ENCODE measurements around the gene TRAPPC8. TPM values are rescaled to one million over a fixed set of nuclear protein-coding genes. Genes with fewer than 3 reads are reported as not detected.

TRAPPC8 gene
- total RNA-seq, 4 donors from 2014 or later = 51.5 to 69.9 (median 55.0) TPM

DNA sequence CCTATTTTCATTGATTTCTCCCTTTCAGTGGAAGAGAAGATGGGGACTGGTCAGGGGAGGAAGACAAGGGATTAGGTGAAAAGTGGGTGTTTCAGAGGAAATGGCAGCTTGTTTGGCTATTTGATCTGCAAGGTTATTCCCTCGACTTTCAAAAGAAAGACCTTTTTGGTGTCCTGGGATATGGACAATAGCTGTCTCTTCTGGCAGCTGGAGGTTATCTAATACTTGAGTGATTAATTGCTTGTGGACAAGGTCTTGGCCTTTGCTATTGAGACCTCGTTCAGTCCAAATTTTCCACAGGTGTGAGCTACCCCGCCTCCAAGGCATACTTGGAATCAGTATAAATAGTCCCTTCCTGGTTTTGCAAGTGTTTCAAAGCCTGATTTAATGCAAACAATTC, 33.3 kb upstream of the TRAPPC8 start:
- no peaks in the 10 kb centered on the region for H3K27me3 ChIP-seq
- H3K4me1 ChIP-seq = no peaks in the 10 kb centered on the region
- peaks cover 7 to 31% of the 10 kb centered on the region in 2 donors for H3K9me3 ChIP-seq
- TF ChIP-seq POLR2AphosphoS5 (IDR thresholded peaks at IDR 0.05) (no peak), CTCF (IDR thresholded peaks at IDR 0.05) (no peak), POLR2A (IDR thresholded peaks at IDR 0.05) (no peak), EP300 (IDR thresholded peaks at IDR 0.05; ENCODE audit: low read depth) (no peak)
- H3K4me3 ChIP-seq = no peak overlapping the region
- no peaks in the 10 kb centered on the region for H3K36me3 ChIP-seq
- WGBS, 2 donors (ENCODE audit: low coverage in 1 of 2) = 40 to 72% methylated on average over 2 to 3 of the region's 3 CpGs
- DNase-seq = no peak
- H3K27ac ChIP-seq = no peak overlapping the region
- intact Hi-C loops (cut with DNase I; ENCODE audit: low total_unique reads) (loop anchor here (10.0 kb wide), 2 partner anchors 241 to 401 kb away; no protein-coding TSS in a partner anchor), in situ Hi-C loops (cut with MboI; ENCODE audit: low pct_ligation_motif_present in 1 of 4, low pct_unique_long_range_greater_than_20kb in 1 of 4, low sequenced_read_pairs in 3 of 4) (loop anchor here in 1 of 4 donors (10.0 kb wide), 1 partner anchor 241 kb away; no protein-coding TSS in a partner anchor)

DNA sequence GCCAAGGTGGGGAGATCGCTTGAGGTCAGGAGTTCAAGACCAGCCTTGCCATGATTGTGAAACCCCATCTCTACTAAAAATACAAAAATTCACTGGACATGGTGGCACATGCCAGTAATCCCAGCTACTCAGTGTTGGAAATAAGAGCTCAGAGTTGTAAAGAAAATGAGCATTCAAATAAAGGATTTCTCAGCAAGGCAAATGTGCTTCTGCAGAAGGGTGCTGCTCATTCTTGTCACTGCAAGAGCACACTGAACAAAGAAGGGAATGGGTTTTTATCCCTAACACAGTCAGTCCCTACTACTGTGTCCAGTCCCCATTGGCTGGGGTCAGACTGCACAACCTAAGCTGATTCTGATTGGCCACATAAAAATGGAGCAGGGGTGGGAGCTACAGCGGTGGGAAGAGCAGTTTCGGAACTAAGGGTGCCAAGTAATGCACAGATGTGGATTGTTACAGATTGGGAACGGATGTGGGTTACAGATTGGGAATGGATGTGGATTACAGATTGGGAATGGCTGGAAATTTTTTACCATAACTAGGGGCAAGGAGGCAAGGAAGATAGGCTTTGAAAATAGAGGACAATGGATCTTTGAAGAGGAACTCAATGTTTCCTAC, 31.1 kb upstream of the TRAPPC8 start:
- intact Hi-C loops (cut with DNase I; ENCODE audit: low total_unique reads) (loop anchor here (10.0 kb wide), 2 partner anchors 239 to 399 kb away; no protein-coding TSS in a partner anchor), in situ Hi-C loops (cut with MboI; ENCODE audit: low pct_ligation_motif_present in 1 of 4, low pct_unique_long_range_greater_than_20kb in 1 of 4, low sequenced_read_pairs in 3 of 4) (loop anchor here in 3 of 4 donors (10.0 to 25.0 kb wide), 3 partner anchors 237 to 412 kb away; no protein-coding TSS in a partner anchor)
- WGBS, 2 donors (ENCODE audit: low coverage in 1 of 2) = 95 to 100% methylated on average over 3 to 4 of the region's 4 CpGs

DNA sequence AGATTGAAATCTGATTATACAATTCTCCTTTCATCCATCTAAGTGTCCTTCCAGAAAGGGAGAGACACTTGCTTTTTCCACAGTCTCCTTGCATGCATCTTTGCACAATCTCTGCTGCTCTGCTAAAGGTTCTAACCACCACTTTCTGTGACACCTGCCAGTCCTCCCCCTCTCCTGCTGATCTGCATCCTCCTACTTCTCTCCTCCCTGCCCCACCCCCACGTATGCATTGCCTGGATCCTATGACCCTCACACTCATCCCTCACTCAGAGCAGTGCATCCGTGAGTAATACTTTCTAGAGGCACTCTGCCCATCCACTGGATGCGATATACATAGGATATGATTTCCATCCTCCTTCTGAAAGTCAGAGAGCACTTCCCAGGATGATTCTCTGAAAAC, 27.7 kb upstream of the TRAPPC8 start:
- no peak for DNase-seq
- H3K27me3 ChIP-seq = no peaks in the 10 kb centered on the region
- H3K27ac ChIP-seq = no peak overlapping the region
- no peaks in the 10 kb centered on the region for H3K36me3 ChIP-seq
- WGBS, 2 donors (ENCODE audit: low coverage in 1 of 2) = 53 to 67% methylated on average over 3 of the region's 3 CpGs
- H3K9me3 ChIP-seq = peaks cover 7 to 21% of the 10 kb centered on the region in 2 donors
- TF ChIP-seq EP300 (IDR thresholded peaks at IDR 0.05; ENCODE audit: low read depth) (no peak), POLR2A (IDR thresholded peaks at IDR 0.05) (no peak), CTCF (IDR thresholded peaks at IDR 0.05) (no peak), POLR2AphosphoS5 (IDR thresholded peaks at IDR 0.05) (no peak)
- intact Hi-C loops (cut with DNase I; ENCODE audit: low total_unique reads) (loop anchor here (10.0 kb wide), 2 partner anchors 236 to 396 kb away; no protein-coding TSS in a partner anchor), in situ Hi-C loops (cut with MboI; ENCODE audit: low pct_ligation_motif_present in 1 of 4, low pct_unique_long_range_greater_than_20kb in 1 of 4, low sequenced_read_pairs in 3 of 4) (loop anchor here in 3 of 4 donors (10.0 to 25.0 kb wide), 3 partner anchors 233 to 408 kb away; no protein-coding TSS in a partner anchor)
- no peaks in the 10 kb centered on the region for H3K4me1 ChIP-seq
- no peak overlapping the region for H3K4me3 ChIP-seq

More for the DNA sequence above, 31.1 kb upstream of the TRAPPC8 start:
- Histone ChIP-seq H3K27me3 (no peaks in the 10 kb centered on the region), H3K4me3 (no peak overlapping the region), H3K9me3 (peaks cover 7 to 31% of the 10 kb centered on the region in 2 donors), H3K27ac (no peak overlapping the region), H3K36me3 (no peaks in the 10 kb centered on the region), H3K4me1 (no peaks in the 10 kb centered on the region)
- no peak for DNase-seq
- TF ChIP-seq POLR2A (IDR thresholded peaks at IDR 0.05) = no peak

DNA sequence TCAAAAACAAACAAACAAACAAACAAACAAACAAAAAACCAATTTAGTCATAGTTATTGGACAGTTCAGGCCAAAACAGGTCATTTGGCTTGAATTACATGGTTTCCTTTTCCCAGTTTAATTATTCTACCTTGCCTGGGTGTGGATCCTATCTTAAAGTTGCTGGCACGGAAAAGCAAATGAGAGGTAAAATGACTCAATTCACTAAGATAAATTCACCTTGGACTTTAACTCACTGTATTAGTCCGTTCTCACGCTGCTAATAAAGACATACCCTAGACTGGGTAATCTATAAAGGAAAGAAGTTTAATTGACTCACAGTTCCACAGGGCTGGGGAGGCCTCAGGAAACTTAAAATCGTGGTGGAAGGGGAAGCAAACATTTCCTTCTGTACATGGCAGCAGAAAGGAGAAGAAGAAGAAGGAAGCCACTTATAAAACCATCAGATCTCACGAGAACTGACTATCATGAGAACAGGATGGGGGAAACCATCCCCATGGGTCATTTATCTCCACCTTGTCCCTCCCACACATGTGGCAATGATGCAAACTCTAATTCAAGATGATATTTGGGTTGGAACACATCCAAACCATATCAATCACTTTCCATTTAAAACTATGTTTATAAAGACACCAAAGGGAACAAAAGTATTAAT, 22.5 kb upstream of the TRAPPC8 start:
- no peak overlapping the region for H3K27ac ChIP-seq
- 58 to 68% methylated on average over 4 to 5 of the region's 5 CpGs for WGBS, 2 donors (ENCODE audit: low coverage in 1 of 2)
- no peak overlapping the region for H3K4me3 ChIP-seq
- no peaks in the 10 kb centered on the region for H3K9me3 ChIP-seq
- TF ChIP-seq EP300 (IDR thresholded peaks at IDR 0.05; ENCODE audit: low read depth) (no peak), CTCF (IDR thresholded peaks at IDR 0.05) (no peak), POLR2AphosphoS5 (IDR thresholded peaks at IDR 0.05) (no peak), POLR2A (IDR thresholded peaks at IDR 0.05) (no peak)
- in situ Hi-C loops (cut with MboI; ENCODE audit: low pct_ligation_motif_present in 1 of 4, low pct_unique_long_range_greater_than_20kb in 1 of 4, low sequenced_read_pairs in 3 of 4) = loop anchor here in 3 of 4 donors (25.0 kb wide), 2 partner anchors 228 to 403 kb away; no protein-coding TSS in a partner anchor
- no peaks in the 10 kb centered on the region for H3K27me3 ChIP-seq
- intact Hi-C loops (cut with DNase I; ENCODE audit: low total_unique reads) = no loop called here
- H3K36me3 ChIP-seq = no peaks in the 10 kb centered on the region
- no peaks in the 10 kb centered on the region for H3K4me1 ChIP-seq
- DNase-seq = no peak
